Natural killer cell (primary cell): Measurements from ENCODE around the gene VEGFC. TPM values are rescaled to one million over a fixed set of nuclear protein-coding genes. Genes with fewer than 3 reads are reported as not detected.

ENCODE experiments used
- ATAC-seq, 3 donors: fragments of 150-1000 bp in 2 of 3; fragments of 200-7000 bp in 1 of 3; cut with Tn5 transposase; 1 replicate in 1 of 3; 2 replicates in 2 of 3; pipeline ENCODE4 v1.10.0; 2021; ENCODE audit warnings: mild to moderate bottlenecking in 2 of 3, moderate library complexity in 2 of 3
- DNase-seq, 2 donors: peaks; one replicate each; pipeline versions ENCODE4 v3.0.0 to v3.0.0-alpha.2; 2013 to 2021; ENCODE audit warnings: mixed read lengths in 1 of 2
- H3K27ac ChIP-seq: one replicate; pipeline ENCODE4 v1.5.1; 2013; ENCODE audit warnings: mild to moderate bottlenecking, low read length
- H3K27me3 ChIP-seq: one replicate; pipeline ENCODE4 v1.6.1; 2013; ENCODE audit warnings: low read length; ENCODE audit not compliant: control insufficient read depth, insufficient read depth
- H3K36me3 ChIP-seq: one replicate; pipeline ENCODE4 v1.6.1; 2013; ENCODE audit warnings: low read length; ENCODE audit not compliant: control insufficient read depth, insufficient read depth
- H3K4me1 ChIP-seq: one replicate; pipeline ENCODE4 v1.6.1; 2013; ENCODE audit warnings: low read length; ENCODE audit not compliant: control insufficient read depth, insufficient read depth
- H3K4me3 ChIP-seq: one replicate; pipeline ENCODE4 v1.5.1; 2013; ENCODE audit warnings: low read length
- H3K9me3 ChIP-seq: one replicate; pipeline ENCODE4 v1.6.1; 2013; ENCODE audit warnings: low read length; ENCODE audit not compliant: control insufficient read depth, insufficient read depth
- H3K27ac Mint-ChIP-seq, 2 donors: one replicate each; pipeline ENCODE4 v1.8.0; 2022; ENCODE audit warnings: mild to moderate bottlenecking in 2 of 2, mixed read lengths in 2 of 2, moderate library complexity in 1 of 2
- H3K27me3 Mint-ChIP-seq, 2 donors: one replicate each; pipeline ENCODE4 v1.8.0; 2022; ENCODE audit warnings: low read depth in 2 of 2, mixed read lengths in 2 of 2
- H3K36me3 Mint-ChIP-seq: one replicate; pipeline ENCODE4 v1.8.0; 2022; ENCODE audit warnings: mixed read lengths
- H3K4me1 Mint-ChIP-seq, 2 donors: one replicate each; pipeline ENCODE4 v1.8.0; 2022; ENCODE audit warnings: mixed read lengths in 2 of 2
- H3K4me3 Mint-ChIP-seq: one replicate; pipeline ENCODE4 v1.8.0; 2022; ENCODE audit warnings: mild to moderate bottlenecking, moderate library complexity, mixed read lengths
- H3K9me3 Mint-ChIP-seq, 2 donors: one replicate each; pipeline ENCODE4 v1.8.0; 2022; ENCODE audit warnings: mixed read lengths in 2 of 2
- CTCF ChIP-seq: fragments of 200-600 bp; IDR thresholded peaks from one replicate; pipeline ENCODE4 v1.8.0; 2022; ENCODE audit warnings: antibody characterized with exemption
- WGBS: methylation state at CpG from one replicate; pipeline ENCODE4 v1.1.7; 2013; ENCODE audit warnings: missing lambda C conversion rate; ENCODE audit not compliant: insufficient coverage; 5-methylcytosine and 5-hydroxymethylcytosine counted together
- intact Hi-C: fragments of 100-400 bp; cut with micrococcal nuclease; formaldehyde crosslinking; loops from one replicate; pipeline ENCODE4 v1.14.2; 2022
- total RNA-seq, 4 donors: library from RNA; stranded (reverse); fragments of 120-200 nt in 1 of 4; gene quantifications; one replicate each; pipeline versions ENCODE4 v1.2.3 to v1.2.4, GENCODE V29; 2013 to 2022

Gene VEGFC
- total RNA-seq, 3 donors from 2014 or later (not counting 1 experiment from before 2014, with no cell fraction given), result not detected

- no CpG with 5 or more reads among the region's 3 CpGs for WGBS
- intact Hi-C loops, result no loop called here
- Histone ChIP-seq H3K4me3 (no peak overlapping the region), H3K27me3 (no peaks in the 10 kb centered on the region), H3K4me1 (no peaks in the 10 kb centered on the region), H3K9me3 (no peaks in the 10 kb centered on the region), H3K27ac (no peak overlapping the region), H3K36me3 (no peaks in the 10 kb centered on the region)
- Mint-ChIP-seq H3K9me3 (peaks cover 19 to 28% of the 10 kb centered on the region in 2 donors), H3K36me3 (no peaks in the 10 kb centered on the region), H3K4me1 (no peaks in the 10 kb centered on the region), H3K27ac (no peak overlapping the region), H3K27me3 (no peaks in the 10 kb centered on the region), H3K4me3 (no peak overlapping the region)
- no peak for TF ChIP-seq CTCF
- ATAC-seq (no peak), DNase-seq (no peak)
These were observed 17.9 kb upstream of the VEGFC start for GRCh38 chr4:176810481-176811249.

- no peak overlapping the region for H3K27ac Mint-ChIP-seq
- ATAC-seq, result no peak
- Histone ChIP-seq H3K27ac (no peak overlapping the region), H3K4me3 (no peak overlapping the region), H3K9me3 (no peaks in the 10 kb centered on the region), H3K36me3 (no peaks in the 10 kb centered on the region), H3K4me1 (no peaks in the 10 kb centered on the region), H3K27me3 (no peaks in the 10 kb centered on the region)
- peaks cover 17 to 27% of the 10 kb centered on the region in 2 donors for H3K9me3 Mint-ChIP-seq
- 90% methylated on average over 4 of the region's 5 CpGs for WGBS
- no peaks in the 10 kb centered on the region for H3K36me3 Mint-ChIP-seq
- no peak overlapping the region for H3K4me3 Mint-ChIP-seq
- no peak for TF ChIP-seq CTCF
- no peaks in the 10 kb centered on the region for H3K27me3 Mint-ChIP-seq
- DNase-seq, result no peak
- intact Hi-C loops, result no loop called here
- no peaks in the 10 kb centered on the region for H3K4me1 Mint-ChIP-seq
These were observed 14.2 kb upstream of the VEGFC start for GRCh38 chr4:176806778-176807375.

GRCh38 chr4:176805155-176805554, 12.4 kb upstream of the VEGFC start:
- no peak for ATAC-seq
- Mint-ChIP-seq H3K36me3 (no peaks in the 10 kb centered on the region), H3K27me3 (no peaks in the 10 kb centered on the region), H3K4me1 (no peaks in the 10 kb centered on the region), H3K4me3 (no peak overlapping the region), H3K9me3 (peaks cover 17 to 23% of the 10 kb centered on the region in 2 donors), H3K27ac (no peak overlapping the region)
- H3K27ac ChIP-seq, result no peak overlapping the region
- no peak for TF ChIP-seq CTCF
- DNase-seq, result no peak
- H3K4me3 ChIP-seq, result no peak overlapping the region
- H3K36me3 ChIP-seq, result no peaks in the 10 kb centered on the region
- intact Hi-C loops, result no loop called here
- no peaks in the 10 kb centered on the region for H3K9me3 ChIP-seq
- H3K27me3 ChIP-seq, result no peaks in the 10 kb centered on the region
- H3K4me1 ChIP-seq, result no peaks in the 10 kb centered on the region
